Astrocyte of the spinal cord (primary cell): ENCODE data around the gene ZNF239.
"Not testable (repeated sequence)": the region's sequence is repeated elsewhere in the genome, so short reads cannot be mapped to it uniquely, and the experiment has no call there.

Experiments
- DNase-seq: peaks from one replicate; pipeline ENCODE4 v3.0.0; 2011; ENCODE audit warnings: low read depth, low spot score
- H3K4me3 ChIP-seq: 2 replicates; pipeline ENCODE4 v1.5.1; 2011; ENCODE audit warnings: low read depth, mild to moderate bottlenecking, low read length, moderate library complexity
- in situ Hi-C: cut with HindIII; loops from 2 replicates; pipeline ENCODE4 v1.10.0; 2017; ENCODE audit warnings: low sequenced_read_pairs
- TF ChIP-seq, protein P1 (sequence below): IDR thresholded peaks from 2 replicates; pipeline ENCODE4 v1.5.1; 2012; ENCODE audit warnings: low read depth, mild to moderate bottlenecking, low read length, inconsistent platforms

Gene ZNF239

DNA sequence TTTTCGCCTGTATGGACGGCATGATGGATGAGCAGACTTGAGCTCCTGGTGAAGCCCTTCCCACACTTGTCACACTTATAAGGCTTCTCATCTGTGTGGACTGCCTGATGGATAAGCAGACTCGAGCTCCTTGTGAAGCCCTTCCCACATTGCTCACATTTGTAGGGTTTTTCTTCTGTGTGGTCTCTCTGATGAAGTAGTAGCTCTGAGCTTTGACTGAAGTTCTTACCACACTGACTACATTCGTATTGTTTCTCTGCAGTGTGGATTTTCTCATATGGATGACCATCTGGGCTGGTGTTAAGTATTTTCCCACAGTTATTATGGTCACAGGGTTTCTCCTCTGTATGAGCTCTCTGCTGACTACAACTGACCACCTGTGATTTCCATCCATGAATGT, 17.2 kb downstream of the ZNF239 start:
- in situ Hi-C loops: no loop called here
- TF ChIP-seq, protein P1, sequence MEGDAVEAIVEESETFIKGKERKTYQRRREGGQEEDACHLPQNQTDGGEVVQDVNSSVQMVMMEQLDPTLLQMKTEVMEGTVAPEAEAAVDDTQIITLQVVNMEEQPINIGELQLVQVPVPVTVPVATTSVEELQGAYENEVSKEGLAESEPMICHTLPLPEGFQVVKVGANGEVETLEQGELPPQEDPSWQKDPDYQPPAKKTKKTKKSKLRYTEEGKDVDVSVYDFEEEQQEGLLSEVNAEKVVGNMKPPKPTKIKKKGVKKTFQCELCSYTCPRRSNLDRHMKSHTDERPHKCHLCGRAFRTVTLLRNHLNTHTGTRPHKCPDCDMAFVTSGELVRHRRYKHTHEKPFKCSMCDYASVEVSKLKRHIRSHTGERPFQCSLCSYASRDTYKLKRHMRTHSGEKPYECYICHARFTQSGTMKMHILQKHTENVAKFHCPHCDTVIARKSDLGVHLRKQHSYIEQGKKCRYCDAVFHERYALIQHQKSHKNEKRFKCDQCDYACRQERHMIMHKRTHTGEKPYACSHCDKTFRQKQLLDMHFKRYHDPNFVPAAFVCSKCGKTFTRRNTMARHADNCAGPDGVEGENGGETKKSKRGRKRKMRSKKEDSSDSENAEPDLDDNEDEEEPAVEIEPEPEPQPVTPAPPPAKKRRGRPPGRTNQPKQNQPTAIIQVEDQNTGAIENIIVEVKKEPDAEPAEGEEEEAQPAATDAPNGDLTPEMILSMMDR: no peak
- no peak for DNase-seq
- H3K4me3 ChIP-seq: no peak overlapping the region

DNA sequence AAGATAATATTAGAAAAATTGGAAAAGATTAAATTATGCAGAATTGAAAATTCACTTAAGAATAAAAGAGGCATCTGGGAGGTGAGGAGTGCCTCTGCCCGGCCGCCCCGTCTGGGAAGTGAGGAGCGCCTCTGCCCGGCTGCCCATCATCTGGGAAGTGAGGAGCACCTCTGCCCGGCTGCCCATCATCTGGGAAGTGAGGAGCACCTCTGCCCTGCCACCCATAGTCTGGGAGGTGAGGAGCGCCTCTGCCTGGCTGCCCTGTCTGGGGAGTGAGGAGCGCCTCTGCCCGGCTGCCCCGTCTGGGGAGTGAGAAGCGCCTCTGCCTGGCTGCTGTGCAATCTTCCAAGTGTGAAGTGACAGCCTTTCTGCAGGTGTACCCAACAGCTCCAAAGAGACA, 30.7 kb downstream of the ZNF239 start:
- in situ Hi-C loops, H3K4me3 ChIP-seq, DNase-seq: not testable (repeated sequence)

DNA sequence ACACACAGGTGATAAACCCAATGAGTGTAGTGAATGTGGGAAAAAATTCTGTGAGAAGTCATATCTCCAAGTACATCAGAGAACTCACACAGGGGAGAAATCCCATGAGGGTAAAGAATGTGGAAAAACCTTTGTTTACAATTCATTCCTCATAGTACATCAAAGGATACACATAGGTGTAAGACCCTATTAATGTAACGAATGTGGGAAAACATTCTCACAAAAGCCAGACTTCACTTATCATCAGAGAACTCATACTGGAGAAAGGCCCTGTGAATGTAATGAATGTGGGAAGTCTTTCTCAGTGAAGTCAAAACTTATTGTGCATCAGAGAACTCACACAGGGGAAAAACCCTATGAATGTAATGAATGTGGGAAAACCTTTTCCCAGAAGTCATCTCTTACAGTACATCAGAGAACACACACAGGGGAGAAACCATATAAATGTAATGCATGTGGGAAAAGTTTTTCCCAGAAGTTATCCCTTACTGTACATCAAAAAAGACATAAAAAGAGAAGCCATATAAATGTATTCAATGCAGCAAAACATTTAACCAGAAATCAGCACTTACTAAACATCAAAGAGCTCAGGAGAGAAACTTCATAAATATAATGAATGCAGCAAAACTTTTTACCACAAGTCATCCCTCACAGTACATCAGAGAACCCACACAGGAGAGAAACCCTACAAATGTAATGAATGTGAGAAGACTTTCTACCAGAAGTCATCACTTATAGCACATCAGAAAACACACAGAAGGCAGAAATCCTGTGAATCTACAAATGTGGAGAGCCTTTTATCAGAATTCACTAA, 49.8 kb downstream of the ZNF239 start:
- TF ChIP-seq, protein P1: no peak
- H3K4me3 ChIP-seq: no peak overlapping the region
- in situ Hi-C loops: no loop called here
- DNase-seq: peak; percentile 6
